HepG2 (cell line): ENCODE results near the gene OR2B2. TPM values are rescaled to one million over a fixed set of nuclear protein-coding genes. Genes with fewer than 3 reads are reported as not detected.
A peak's percentile ranks its signal among the peaks of the same experiment; 100 is the strongest.

ENCODE experiments used
- BRD4 ChIP-seq: sonication (generic); formaldehyde crosslinking; IDR thresholded peaks from 2 replicates; pipeline ENCODE4 v1.4.0; 2020; ENCODE audit warnings: missing genetic modification reagents
- EEA1 ChIP-seq: sonication (generic); formaldehyde crosslinking; IDR thresholded peaks from 2 replicates; pipeline ENCODE4 v1.5.1; 2020; ENCODE audit warnings: mild to moderate bottlenecking, missing genetic modification reagents, borderline replicate concordance
- KAT7 ChIP-seq: IDR thresholded peaks from 2 replicates; pipeline ENCODE4 v1.6.1; 2018; ENCODE audit warnings: borderline replicate concordance, missing compliant biosample characterization
- MNT ChIP-seq: fragments of 450-650 bp; IDR thresholded peaks from 2 replicates; pipeline ENCODE4 v1.6.1; 2016
- RARG ChIP-seq: sonication (generic); formaldehyde crosslinking; IDR thresholded peaks from 2 replicates; pipeline ENCODE4 v1.4.0; 2020; ENCODE audit warnings: low read depth, mild to moderate bottlenecking, missing genetic modification reagents
- YY1 ChIP-seq: IDR thresholded peaks from 2 replicates; pipeline ENCODE4 v1.6.1; 2011; ENCODE audit warnings: low read length, low read depth, moderate library complexity, mild to moderate bottlenecking; ENCODE audit not compliant: insufficient read depth, insufficient replicate concordance
- ZFYVE20 ChIP-seq: sonication (generic); formaldehyde crosslinking; IDR thresholded peaks from 2 replicates; pipeline ENCODE4 v1.8.0; 2023; ENCODE audit warnings: low read depth, mild to moderate bottlenecking, moderate library complexity, missing genetic modification reagents, borderline replicate concordance
- ZMYM2 ChIP-seq: sonication (generic); formaldehyde crosslinking; IDR thresholded peaks from 2 replicates; pipeline ENCODE4 v1.8.0; 2022; ENCODE audit warnings: mild to moderate bottlenecking, missing genetic modification reagents
- ZNF337 ChIP-seq: sonication (generic); formaldehyde crosslinking; IDR thresholded peaks from 2 replicates; pipeline ENCODE4 v1.5.1; 2020; ENCODE audit warnings: missing genetic modification reagents, low read depth, mild to moderate bottlenecking, borderline replicate concordance
- ZNF543 ChIP-seq: sonication (generic); formaldehyde crosslinking; IDR thresholded peaks from 2 replicates; pipeline ENCODE4 v1.4.0; 2020; ENCODE audit warnings: mild to moderate bottlenecking, missing genetic modification reagents
- ZNF558 ChIP-seq: sonication (generic); formaldehyde crosslinking; IDR thresholded peaks from 2 replicates; pipeline ENCODE4 v1.9.0; 2022; ENCODE audit warnings: mild to moderate bottlenecking, missing genetic modification reagents, borderline replicate concordance
- ZNF772 ChIP-seq: sonication (generic); formaldehyde crosslinking; IDR thresholded peaks from 2 replicates; pipeline ENCODE4 v1.5.0; 2020; ENCODE audit warnings: mild to moderate bottlenecking, missing genetic modification reagents
- ZXDC ChIP-seq: sonication (generic); formaldehyde crosslinking; IDR thresholded peaks from 2 replicates; pipeline ENCODE4 v1.5.0; 2020; ENCODE audit warnings: mild to moderate bottlenecking, missing genetic modification reagents
- polyA plus RNA-seq, 8 experiments: library from polyadenylated mRNA; depleted of rRNA in 3 of 8; stranded (reverse) in 7 of 8; unstranded in 1 of 8; fragments of >200 nt; fragmentation: Illumina TruSeq in 4 of 8; extraction: Trizol in 4 of 8; gene quantifications; 2 replicates each; pipeline versions ENCODE4 v1.2.1 to v1.2.3, GENCODE V29; 2011 to 2016; ENCODE audit warnings: low read depth in 4 of 8, missing spikeins in 1 of 8, mixed read lengths in 1 of 8; ENCODE audit not compliant: insufficient read depth in 1 of 8
- total RNA-seq, 5 experiments: library from RNA; depleted of rRNA; stranded (reverse); fragments of >200 nt; fragmentation: Illumina TruSeq; extraction: Trizol; gene quantifications; 2 replicates each; pipeline ENCODE4 v1.2.3, GENCODE V29; 2016; ENCODE audit warnings: low read depth in 1 of 5
- TF ChIP-seq, protein P1 (sequence below): sonication (generic); formaldehyde crosslinking; IDR thresholded peaks from 2 replicates; pipeline ENCODE4 v1.8.0; 2022; ENCODE audit warnings: mild to moderate bottlenecking, missing genetic modification reagents; ENCODE audit not compliant: insufficient replicate concordance
- TF ChIP-seq, protein P2 (sequence below): sonication (generic); formaldehyde crosslinking; IDR thresholded peaks from 2 replicates; pipeline ENCODE4 v1.4.0; 2020; ENCODE audit warnings: missing genetic modification reagents; ENCODE audit errors: not compliant biosample characterization
- TF ChIP-seq, protein P3 (sequence below): sonication (generic); formaldehyde crosslinking; IDR thresholded peaks from 2 replicates; pipeline ENCODE4 v1.4.0; 2020; ENCODE audit warnings: missing genetic modification reagents, borderline replicate concordance

Gene OR2B2
- total and polyA plus RNA-seq, 2 of the 13 experiments (the other 11 are each of a cell fraction or from before 2014, with no cell fraction given), result not detected

DNA sequence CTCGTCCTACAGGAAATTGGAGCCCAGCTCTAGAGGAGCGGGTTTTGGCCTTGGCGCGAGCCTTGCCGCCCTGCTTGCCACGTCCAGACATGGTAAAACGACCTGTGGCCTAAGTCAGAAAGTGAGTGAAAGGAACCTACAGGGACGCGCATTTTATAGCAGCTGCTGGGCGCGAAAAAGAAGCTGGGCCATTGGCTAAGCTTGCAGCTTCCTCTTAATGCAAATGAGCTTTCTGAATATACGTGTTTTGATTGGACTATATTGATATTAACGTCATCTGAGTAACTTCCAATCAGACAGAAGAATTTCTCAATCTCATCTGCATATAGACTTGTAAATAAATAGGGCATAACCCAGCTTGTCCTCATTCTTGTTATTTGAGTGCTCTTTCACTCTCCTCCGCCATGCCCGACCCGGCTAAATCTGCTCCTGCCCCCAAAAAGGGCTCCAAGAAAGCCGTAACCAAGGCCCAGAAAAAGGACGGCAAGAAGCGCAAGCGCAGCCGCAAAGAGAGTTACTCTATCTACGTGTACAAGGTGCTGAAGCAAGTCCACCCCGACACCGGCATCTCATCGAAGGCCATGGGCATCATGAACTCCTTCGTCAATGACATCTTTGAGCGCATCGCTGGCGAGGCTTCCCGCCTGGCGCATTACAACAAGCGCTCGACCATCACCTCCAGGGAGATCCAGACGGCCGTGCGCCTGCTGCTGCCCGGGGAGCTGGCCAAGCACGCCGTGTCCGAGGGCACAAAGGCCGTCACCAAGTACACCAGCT is 18.9 kb downstream of the OR2B2 start (continued):
- TF ChIP-seq ZXDC (CRISPR knock-in tag) (peak; percentile 93), RARG (CRISPR knock-in tag) (no peak), ZNF337 (CRISPR knock-in tag) (no peak; the same call in 1 of the 2 replicates), EEA1 (0 out of 2 replicates have a peak, but pooled peaks have one; percentile 31), ZNF543 (peak; percentile 55; the same call in 1 of the 2 replicates), ZNF772 (CRISPR knock-in tag) (peak; percentile 57), BRD4 (no peak; the same call in none of the 2 replicates), MNT (no peak), ZMYM2 (CRISPR knock-in tag) (0 out of 2 replicates have a peak, but pooled peaks have one; percentile 32), ZNF558 (CRISPR knock-in tag) (no peak; the same call in 1 of the 2 replicates), YY1 (peak; percentile 57), ZFYVE20 (0 out of 2 replicates have a peak, but pooled peaks have one; percentile 80), KAT7 (peak; percentile 93; the same call in 1 of the 2 replicates)
- TF ChIP-seq, protein P1, sequence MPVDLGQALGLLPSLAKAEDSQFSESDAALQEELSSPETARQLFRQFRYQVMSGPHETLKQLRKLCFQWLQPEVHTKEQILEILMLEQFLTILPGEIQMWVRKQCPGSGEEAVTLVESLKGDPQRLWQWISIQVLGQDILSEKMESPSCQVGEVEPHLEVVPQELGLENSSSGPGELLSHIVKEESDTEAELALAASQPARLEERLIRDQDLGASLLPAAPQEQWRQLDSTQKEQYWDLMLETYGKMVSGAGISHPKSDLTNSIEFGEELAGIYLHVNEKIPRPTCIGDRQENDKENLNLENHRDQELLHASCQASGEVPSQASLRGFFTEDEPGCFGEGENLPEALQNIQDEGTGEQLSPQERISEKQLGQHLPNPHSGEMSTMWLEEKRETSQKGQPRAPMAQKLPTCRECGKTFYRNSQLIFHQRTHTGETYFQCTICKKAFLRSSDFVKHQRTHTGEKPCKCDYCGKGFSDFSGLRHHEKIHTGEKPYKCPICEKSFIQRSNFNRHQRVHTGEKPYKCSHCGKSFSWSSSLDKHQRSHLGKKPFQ, result peak; percentile 49
- TF ChIP-seq, protein P2, sequence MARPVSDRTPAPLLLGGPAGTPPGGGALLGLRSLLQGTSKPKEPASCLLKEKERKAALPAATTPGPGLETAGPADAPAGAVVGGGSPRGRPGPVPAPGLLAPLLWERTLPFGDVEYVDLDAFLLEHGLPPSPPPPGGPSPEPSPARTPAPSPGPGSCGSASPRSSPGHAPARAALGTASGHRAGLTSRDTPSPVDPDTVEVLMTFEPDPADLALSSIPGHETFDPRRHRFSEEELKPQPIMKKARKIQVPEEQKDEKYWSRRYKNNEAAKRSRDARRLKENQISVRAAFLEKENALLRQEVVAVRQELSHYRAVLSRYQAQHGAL (CRISPR knock-in tag), result peak; percentile 88
- TF ChIP-seq, protein P3, sequence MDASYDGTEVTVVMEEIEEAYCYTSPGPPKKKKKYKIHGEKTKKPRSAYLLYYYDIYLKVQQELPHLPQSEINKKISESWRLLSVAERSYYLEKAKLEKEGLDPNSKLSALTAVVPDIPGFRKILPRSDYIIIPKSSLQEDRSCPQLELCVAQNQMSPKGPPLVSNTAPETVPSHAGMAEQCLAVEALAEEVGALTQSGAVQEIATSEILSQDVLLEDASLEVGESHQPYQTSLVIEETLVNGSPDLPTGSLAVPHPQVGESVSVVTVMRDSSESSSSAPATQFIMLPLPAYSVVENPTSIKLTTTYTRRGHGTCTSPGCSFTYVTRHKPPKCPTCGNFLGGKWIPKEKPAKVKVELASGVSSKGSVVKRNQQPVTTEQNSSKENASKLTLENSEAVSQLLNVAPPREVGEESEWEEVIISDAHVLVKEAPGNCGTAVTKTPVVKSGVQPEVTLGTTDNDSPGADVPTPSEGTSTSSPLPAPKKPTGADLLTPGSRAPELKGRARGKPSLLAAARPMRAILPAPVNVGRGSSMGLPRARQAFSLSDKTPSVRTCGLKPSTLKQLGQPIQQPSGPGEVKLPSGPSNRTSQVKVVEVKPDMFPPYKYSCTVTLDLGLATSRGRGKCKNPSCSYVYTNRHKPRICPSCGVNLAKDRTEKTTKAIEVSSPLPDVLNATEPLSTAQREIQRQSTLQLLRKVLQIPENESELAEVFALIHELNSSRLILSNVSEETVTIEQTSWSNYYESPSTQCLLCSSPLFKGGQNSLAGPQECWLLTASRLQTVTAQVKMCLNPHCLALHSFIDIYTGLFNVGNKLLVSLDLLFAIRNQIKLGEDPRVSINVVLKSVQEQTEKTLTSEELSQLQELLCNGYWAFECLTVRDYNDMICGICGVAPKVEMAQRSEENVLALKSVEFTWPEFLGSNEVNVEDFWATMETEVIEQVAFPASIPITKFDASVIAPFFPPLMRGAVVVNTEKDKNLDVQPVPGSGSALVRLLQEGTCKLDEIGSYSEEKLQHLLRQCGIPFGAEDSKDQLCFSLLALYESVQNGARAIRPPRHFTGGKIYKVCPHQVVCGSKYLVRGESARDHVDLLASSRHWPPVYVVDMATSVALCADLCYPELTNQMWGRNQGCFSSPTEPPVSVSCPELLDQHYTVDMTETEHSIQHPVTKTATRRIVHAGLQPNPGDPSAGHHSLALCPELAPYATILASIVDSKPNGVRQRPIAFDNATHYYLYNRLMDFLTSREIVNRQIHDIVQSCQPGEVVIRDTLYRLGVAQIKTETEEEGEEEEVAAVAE (CRISPR knock-in tag), result peak; percentile 97
